ENCODE results near the gene PIWIL4. TPM values are rescaled to one million over a fixed set of nuclear protein-coding genes. Genes with fewer than 3 reads are reported as not detected.
A peak's percentile ranks its signal among the peaks of the same experiment; 100 is the strongest.

Gene PIWIL4
- total and polyA plus RNA-seq, 9 of the 15 experiments (the other 6 are each of a cell fraction or from before 2014, with no cell fraction given) = 6.3 to 17.0 (median 10.8) TPM

- TF ChIP-seq IRF9 (tag; IDR thresholded peaks at IDR 0.05) (no peak), POLR2A (conservative IDR thresholded peaks at IDR 0.05) (peak; percentile 74), PHF8 (IDR thresholded peaks at IDR 0.05; ENCODE audit: borderline replicate concordance, low read length) (peak; percentile 22; the same call in 1 of the 2 replicates), MYC (IDR thresholded peaks at IDR 0.05; ENCODE audit: low read depth, low read length) (peak; percentile 69; the same call in 1 of the 2 replicates), MYC (CRISPR knock-in tag; IDR thresholded peaks at IDR 0.05; ENCODE audit: borderline replicate concordance, low read depth) (no peak), RCOR1 (IDR thresholded peaks at IDR 0.05; ENCODE audit: borderline replicate concordance in 1 of 2, low read depth in 2 of 2, low read length in 2 of 2) (peak in 1 of 2 experiments; percentile 51; a peak in 2 of 4 replicates), SUPT5H (IDR thresholded peaks at IDR 0.05) (peak; percentile 66; the same call in 1 of the 2 replicates), ETV1 (tag; conservative IDR thresholded peaks at IDR 0.05; ENCODE audit: low read depth) (0 out of 2 replicates have a peak, but pooled peaks have one; percentile 16), NRF1 (conservative IDR thresholded peaks at IDR 0.05 in 1 of 2, IDR thresholded peaks at IDR 0.05 in 1 of 2) (0 out of 4 replicates have a peak, but pooled peaks of 1 of the 2 experiments have one; percentile 15), ZNF395 (CRISPR knock-in tag; IDR thresholded peaks at IDR 0.05) (0 out of 2 replicates have a peak, but pooled peaks have one; percentile 38), ZNF354B (CRISPR knock-in tag; IDR thresholded peaks at IDR 0.05) (no peak), FOXM1 (IDR thresholded peaks at IDR 0.05; ENCODE audit: low read depth) (peak; percentile 91), FOXM1 (CRISPR knock-in tag; IDR thresholded peaks at IDR 0.05; ENCODE audit: low read depth) (no peak), POLR2B (IDR thresholded peaks at IDR 0.05; ENCODE audit: low read depth, partially characterized antibody) (peak; percentile 59), BCOR (IDR thresholded peaks at IDR 0.05) (peak; percentile 46; the same call in 1 of the 2 replicates), TEAD4 (IDR thresholded peaks at IDR 0.05; ENCODE audit: low read length) (peak; percentile 14; the same call in 1 of the 2 replicates), TEAD4 (CRISPR knock-in tag; IDR thresholded peaks at IDR 0.05; ENCODE audit: borderline replicate concordance) (no peak), ZNF263 (CRISPR knock-in tag; IDR thresholded peaks at IDR 0.05; ENCODE audit: borderline replicate concordance) (peak; percentile 90), ELF1 (tag; IDR thresholded peaks at IDR 0.05) (peak; percentile 59), ZNF695 (CRISPR knock-in tag; IDR thresholded peaks at IDR 0.05) (no peak), PML (IDR thresholded peaks at IDR 0.05; ENCODE audit: low read length) (0 out of 2 replicates have a peak, but pooled peaks have one; percentile 29), ZEB2 (IDR thresholded peaks at IDR 0.05) (0 out of 2 replicates have a peak, but pooled peaks have one; percentile 27), ZNF134 (CRISPR knock-in tag; conservative IDR thresholded peaks at IDR 0.05) (peak; percentile 100), ZNF699 (CRISPR knock-in tag; IDR thresholded peaks at IDR 0.05; ENCODE audit: insufficient replicate concordance) (no peak), MNT (conservative IDR thresholded peaks at IDR 0.05) (peak in 1 of 2 experiments; percentile 46; a peak in 2 of 4 replicates), NR2C1 (IDR thresholded peaks at IDR 0.05) (no peak), NR2C1 (tag; IDR thresholded peaks at IDR 0.05) (no peak)
These were observed 72.9 kb downstream of the PIWIL4 start (continued) for GRCh38 chr11:94639901-94640721.
